C4-2B (cell line): ENCODE measurements around the gene LRBA.

Experiments
- H3K27ac ChIP-seq: fragments of 450-650 bp; 2 replicates; pipeline ENCODE4 v1.5.1; 2017
- ZFX ChIP-seq: fragments of 450-650 bp; IDR thresholded peaks from 2 replicates; pipeline ENCODE4 v1.6.1; 2017
- TF ChIP-seq, protein P1 (sequence below): fragments of 450-650 bp; conservative IDR thresholded peaks from 2 replicates; pipeline ENCODE4 v1.5.1; 2017; ENCODE audit warnings: mild to moderate bottlenecking

Gene LRBA

DNA sequence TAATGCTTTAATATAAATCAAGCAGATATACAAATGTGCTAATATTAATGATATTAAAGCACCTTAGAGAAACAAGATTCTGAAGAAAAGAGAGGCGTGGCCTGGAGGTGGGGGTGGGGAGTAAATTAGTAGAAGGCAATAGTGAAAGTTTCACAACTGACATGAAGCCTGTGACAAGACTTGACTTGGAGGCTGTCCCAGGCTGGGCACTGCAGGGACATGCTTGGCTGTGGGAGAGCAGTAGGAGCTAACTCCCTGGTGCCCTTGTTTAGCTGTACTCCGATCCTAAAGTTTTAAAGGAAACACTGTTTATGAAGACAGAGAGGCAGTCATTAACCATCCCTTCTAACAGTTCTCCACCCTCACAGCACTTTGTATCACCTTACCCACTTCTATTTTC, 672.1 kb downstream of the LRBA start:
- no peak overlapping the region for H3K27ac ChIP-seq
- TF ChIP-seq, protein P1, sequence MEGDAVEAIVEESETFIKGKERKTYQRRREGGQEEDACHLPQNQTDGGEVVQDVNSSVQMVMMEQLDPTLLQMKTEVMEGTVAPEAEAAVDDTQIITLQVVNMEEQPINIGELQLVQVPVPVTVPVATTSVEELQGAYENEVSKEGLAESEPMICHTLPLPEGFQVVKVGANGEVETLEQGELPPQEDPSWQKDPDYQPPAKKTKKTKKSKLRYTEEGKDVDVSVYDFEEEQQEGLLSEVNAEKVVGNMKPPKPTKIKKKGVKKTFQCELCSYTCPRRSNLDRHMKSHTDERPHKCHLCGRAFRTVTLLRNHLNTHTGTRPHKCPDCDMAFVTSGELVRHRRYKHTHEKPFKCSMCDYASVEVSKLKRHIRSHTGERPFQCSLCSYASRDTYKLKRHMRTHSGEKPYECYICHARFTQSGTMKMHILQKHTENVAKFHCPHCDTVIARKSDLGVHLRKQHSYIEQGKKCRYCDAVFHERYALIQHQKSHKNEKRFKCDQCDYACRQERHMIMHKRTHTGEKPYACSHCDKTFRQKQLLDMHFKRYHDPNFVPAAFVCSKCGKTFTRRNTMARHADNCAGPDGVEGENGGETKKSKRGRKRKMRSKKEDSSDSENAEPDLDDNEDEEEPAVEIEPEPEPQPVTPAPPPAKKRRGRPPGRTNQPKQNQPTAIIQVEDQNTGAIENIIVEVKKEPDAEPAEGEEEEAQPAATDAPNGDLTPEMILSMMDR, result no peak
- no peak for TF ChIP-seq ZFX

DNA sequence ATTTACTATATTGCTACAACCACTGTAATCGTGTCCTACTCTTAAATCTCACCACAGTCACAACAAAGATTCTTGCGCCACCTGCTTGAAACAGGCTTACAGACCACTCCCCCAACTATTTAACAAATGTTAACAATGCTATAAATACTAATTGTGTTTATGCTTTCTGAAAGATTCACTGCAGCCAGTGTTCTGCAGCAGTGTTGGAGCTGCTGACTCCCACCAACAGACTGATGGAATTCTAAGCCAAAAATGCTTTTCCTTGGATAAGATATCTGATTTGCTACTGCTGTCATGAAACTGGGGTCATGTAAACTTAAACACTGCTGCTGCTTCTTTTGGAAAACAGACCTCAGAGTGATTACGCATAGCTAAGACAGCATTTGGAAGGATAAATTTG, 677.4 kb downstream of the LRBA start:
- TF ChIP-seq, protein P1, result no peak
- no peak for TF ChIP-seq ZFX
- no peak overlapping the region for H3K27ac ChIP-seq

DNA sequence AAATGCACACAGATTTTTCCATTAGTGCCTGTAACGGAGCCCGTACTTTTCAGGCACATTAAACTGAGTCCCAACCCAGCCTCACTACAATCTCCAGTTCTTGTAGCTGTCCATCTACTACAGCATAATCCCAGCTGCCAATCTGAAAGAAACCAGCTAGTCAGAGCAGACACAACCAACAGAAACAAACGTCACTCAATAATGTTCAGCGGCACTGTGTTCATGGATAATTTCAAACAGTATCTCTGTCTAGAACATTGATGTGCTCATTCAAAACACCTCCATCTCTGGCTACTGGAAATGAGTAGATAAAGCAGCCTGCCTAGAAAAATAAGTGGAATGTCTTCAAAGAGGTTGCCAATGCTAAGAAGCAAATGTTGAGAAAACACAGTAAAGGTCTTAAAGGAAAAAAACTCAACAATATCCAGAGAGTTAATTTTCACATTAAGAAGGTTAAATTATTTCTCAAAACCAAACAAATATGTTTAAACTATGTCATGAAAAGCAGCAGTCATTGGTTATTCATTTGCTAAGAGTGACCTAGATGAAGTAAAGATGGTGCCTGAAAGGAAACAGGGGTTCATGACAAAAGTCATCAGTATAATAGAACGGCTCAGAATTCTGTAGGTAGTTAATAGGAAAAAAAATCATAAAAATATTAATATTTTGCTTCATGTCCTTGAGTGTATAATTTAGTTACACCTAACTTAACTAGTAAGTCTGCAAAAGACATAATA, 678.2 kb downstream of the LRBA start:
- TF ChIP-seq ZFX, result no peak
- TF ChIP-seq, protein P1, result no peak
- no peak overlapping the region for H3K27ac ChIP-seq

DNA sequence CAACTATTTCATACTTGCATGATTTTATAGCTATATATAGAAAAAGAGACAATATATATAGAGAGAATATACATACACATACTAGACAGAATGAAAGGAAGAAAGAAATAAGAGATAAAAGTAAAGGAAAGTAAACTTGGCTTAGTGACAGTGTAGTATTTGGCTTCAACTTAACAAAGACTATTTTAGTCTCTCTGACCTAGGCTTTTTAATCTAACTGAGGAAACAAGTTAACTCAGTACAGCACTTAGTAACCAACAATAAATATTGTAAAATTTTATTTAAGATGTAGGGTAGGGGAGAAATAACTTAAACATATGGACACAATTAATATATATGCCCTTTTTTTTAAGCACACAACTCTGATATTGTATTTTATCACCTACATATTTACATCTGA, 682.1 kb downstream of the LRBA start:
- TF ChIP-seq, protein P1, result no peak
- TF ChIP-seq ZFX, result no peak

DNA sequence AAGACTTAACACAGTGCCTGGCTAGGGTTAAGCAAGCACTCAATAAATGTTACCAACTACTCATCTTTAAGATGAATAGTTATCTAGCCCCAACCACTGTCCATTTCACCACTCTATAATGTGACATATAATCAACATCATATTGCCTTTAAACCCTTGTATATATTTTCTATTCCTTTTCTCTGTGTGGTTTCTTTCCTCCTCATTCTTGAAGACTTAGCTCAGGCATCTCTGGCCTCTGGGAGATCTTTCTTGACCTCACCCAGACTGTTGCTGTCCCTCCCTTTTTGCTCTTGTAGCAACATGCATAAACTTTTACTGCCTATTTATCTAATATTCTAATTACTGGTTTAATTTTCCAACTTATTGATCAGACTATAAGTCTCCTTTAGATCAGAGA, 683.0 kb downstream of the LRBA start:
- no peak overlapping the region for H3K27ac ChIP-seq
- TF ChIP-seq ZFX, result no peak
- TF ChIP-seq, protein P1, result no peak

More for the DNA sequence above, 682.1 kb downstream of the LRBA start:
- H3K27ac ChIP-seq, result no peak overlapping the region

DNA sequence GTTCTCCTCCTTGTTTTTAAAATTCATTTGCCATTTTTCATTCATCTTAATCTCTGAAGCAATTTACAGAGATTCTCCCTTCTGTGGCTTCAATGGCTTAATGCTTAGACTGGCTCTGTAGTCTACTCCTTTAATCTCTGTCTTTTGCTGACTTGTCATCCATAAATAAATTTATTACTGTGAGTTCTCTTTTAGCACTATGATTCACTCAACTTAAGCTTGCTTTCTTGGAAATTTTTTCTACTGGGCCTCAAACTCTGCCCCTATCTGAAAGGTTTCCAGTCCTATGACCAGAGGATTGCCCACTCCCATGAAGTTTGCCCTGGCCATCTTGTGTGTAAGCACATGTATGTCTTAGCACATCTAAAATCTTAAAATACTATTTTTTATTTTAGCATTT, 685.7 kb downstream of the LRBA start:
- no peak for TF ChIP-seq ZFX
- TF ChIP-seq, protein P1, result no peak
- no peak overlapping the region for H3K27ac ChIP-seq

DNA sequence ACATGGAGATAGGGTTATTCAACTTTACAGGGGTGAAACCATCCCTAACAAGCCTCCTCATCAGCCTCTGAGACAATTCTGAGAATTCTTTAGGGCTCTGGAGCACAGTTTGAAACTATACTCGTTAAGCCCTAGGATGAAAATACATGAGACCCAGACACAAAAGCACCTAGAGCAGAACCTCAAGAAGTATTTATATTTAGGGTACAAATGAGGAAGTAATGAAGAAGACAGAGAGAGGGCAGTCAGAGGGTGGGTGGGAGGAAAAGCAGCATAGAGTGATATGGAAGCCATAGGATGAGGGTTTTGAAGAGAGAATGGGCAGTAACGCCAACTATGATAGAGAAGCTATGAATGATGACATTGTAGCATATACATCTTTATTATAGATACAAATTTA, 686.6 kb downstream of the LRBA start:
- TF ChIP-seq, protein P1, result no peak
- TF ChIP-seq ZFX, result no peak
- H3K27ac ChIP-seq, result no peak overlapping the region
